Neural cell (in vitro differentiated cells): ENCODE results near the gene NPAS3.

Source experiments
- MXI1 ChIP-seq: fragments of 450-650 bp; conservative IDR thresholded peaks from 2 replicates; pipeline ENCODE4 v1.6.1; 2014; ENCODE audit warnings: antibody characterized with exemption, mild to moderate bottlenecking; ENCODE audit not compliant: poor library complexity, severe bottlenecking
- RAD21 ChIP-seq: fragments of 450-650 bp; conservative IDR thresholded peaks from 2 replicates; pipeline ENCODE4 v1.6.1; 2014; ENCODE audit warnings: antibody characterized with exemption, mild to moderate bottlenecking, moderate library complexity
- TAF1 ChIP-seq: IDR thresholded peaks from 2 replicates; pipeline ENCODE4 v1.6.1; 2012; ENCODE audit warnings: low read depth
- TF ChIP-seq, protein P1 (sequence below): fragments of 450-650 bp; IDR thresholded peaks from 2 replicates; pipeline ENCODE4 v1.5.1; 2014; ENCODE audit warnings: antibody characterized with exemption, mild to moderate bottlenecking, moderate library complexity; ENCODE audit not compliant: poor library complexity, severe bottlenecking

DNA sequence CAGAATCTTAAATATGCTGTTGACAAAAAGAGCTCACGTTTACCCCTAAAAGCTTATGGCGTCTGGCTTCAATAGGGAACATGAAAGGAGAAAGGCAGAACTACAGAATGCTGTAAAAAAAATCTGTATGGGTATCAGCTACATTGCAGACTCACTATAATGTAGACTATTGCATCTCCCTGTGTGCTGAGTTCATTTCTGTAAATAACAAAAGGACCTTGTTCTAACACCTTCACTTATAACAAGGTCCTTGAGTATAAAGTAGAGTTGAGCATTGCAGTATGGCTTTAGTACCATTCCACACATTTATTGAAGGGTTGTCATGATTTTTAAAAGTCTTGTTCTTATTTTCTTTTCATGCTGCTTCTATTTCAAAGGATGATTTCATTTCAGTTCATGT, 165.3 kb downstream of the NPAS3 start:
- TF ChIP-seq MXI1 = no peak
- TF ChIP-seq RAD21 = no peak
- TF ChIP-seq, protein P1, sequence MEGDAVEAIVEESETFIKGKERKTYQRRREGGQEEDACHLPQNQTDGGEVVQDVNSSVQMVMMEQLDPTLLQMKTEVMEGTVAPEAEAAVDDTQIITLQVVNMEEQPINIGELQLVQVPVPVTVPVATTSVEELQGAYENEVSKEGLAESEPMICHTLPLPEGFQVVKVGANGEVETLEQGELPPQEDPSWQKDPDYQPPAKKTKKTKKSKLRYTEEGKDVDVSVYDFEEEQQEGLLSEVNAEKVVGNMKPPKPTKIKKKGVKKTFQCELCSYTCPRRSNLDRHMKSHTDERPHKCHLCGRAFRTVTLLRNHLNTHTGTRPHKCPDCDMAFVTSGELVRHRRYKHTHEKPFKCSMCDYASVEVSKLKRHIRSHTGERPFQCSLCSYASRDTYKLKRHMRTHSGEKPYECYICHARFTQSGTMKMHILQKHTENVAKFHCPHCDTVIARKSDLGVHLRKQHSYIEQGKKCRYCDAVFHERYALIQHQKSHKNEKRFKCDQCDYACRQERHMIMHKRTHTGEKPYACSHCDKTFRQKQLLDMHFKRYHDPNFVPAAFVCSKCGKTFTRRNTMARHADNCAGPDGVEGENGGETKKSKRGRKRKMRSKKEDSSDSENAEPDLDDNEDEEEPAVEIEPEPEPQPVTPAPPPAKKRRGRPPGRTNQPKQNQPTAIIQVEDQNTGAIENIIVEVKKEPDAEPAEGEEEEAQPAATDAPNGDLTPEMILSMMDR = no peak
- TF ChIP-seq TAF1 = no peak
